ENCODE measurements around the gene GPER1.
"Not testable (repeated sequence)": the region's sequence is repeated elsewhere in the genome, so short reads cannot be mapped to it uniquely, and the experiment has no call there.

The GPER1 gene

DNA sequence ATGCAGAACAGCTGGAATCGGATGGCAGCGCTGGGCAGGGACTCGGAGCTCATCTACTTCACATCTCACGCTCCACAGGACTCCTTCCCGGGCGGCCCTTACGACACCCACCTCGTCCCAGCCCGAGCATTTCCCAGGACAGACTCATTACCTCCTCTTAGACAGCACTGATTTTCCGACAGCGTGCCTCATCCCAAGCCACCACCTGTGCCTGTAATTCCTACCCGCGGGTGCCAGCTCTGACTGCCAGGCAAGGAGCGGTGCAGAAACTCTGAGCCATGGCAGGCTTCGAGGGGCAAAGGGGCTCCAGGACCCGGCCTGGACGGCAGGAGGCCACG lies 25.6 kb downstream of the GPER1 start:
- Histone ChIP-seq H3K36me3 (ENCODE audit: control insufficient read depth, low read length) (peaks cover 13% of the 10 kb centered on the region; the same call in 1 of the 2 replicates), H3K4me2 (ENCODE audit: low read length) (no peak overlapping the region), H3K27ac (ENCODE audit: low read depth, low read length) (no peak overlapping the region), H4K20me1 (ENCODE audit: control insufficient read depth, insufficient read depth, low read depth, low read length) (0 out of 2 replicates have a peak, but pooled peaks cover 3% of the 10 kb centered on the region), H3K9me2 (replicated peaks; ENCODE audit: control insufficient read depth, low read length) (no peaks in the 10 kb centered on the region), H3K4me3 (ENCODE audit: low read length) (no peak overlapping the region), H3F3A (ENCODE audit: control insufficient read depth, insufficient read depth) (no peaks in the 10 kb centered on the region), H3K9me3 (ENCODE audit: control insufficient read depth, insufficient read depth, low read length) (no peaks in the 10 kb centered on the region), H3K27me3 (ENCODE audit: control insufficient read depth, low read length) (no peaks in the 10 kb centered on the region), H3K79me2 (ENCODE audit: control insufficient read depth, low read length) (peaks cover 18% of the 10 kb centered on the region), H3K4me1 (ENCODE audit: control insufficient read depth, low read length) (no peaks in the 10 kb centered on the region; the same call in 1 of the 2 replicates)
- TF ChIP-seq EZH2phosphoT487 (IDR thresholded peaks at IDR 0.05; ENCODE audit: borderline replicate concordance, low read length), result no peak

DNA sequence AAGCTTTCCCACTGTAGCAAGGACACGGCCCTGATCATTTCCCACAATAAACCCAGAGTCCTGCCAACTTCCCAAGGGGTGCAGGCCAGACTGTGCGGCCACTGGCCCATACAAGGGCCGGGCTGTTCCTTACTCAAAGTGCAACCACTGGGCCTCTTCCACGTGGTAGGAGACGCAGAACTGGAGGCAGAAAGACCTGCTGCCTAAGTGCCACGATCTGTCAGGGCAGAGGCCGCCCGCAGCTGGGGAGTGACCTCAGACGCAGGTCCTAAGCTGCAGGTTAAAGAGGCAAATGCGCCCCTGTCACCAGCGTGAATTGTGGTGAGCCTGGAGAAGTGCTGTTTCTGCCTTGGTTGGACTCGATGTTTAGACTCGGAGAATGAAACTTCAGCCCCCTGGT lies 26.2 kb downstream of the GPER1 start:
- Histone ChIP-seq H3K27ac (ENCODE audit: low read depth, low read length) (no peak overlapping the region), H3K4me2 (ENCODE audit: low read length) (no peak overlapping the region)

DNA sequence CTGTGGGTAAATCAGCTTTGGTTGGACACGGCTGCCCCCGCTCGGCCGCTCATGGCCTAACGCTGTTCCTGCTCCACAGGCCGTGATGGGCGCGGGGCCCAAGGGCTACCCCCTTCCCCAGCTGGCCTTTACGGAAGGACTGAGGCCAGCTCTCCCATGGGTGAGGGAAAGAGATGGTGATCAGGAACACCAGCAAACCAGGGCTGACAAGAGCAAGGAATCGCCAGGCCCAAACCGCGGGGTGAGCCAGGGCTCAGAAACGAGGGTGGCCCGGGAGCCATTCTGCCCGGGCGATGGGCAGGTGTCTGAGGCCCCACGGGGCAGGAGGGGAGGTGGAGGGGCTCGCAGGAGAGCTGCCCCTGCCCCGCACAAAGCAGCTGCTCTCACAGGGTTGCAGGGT lies 26.6 kb downstream of the GPER1 start:
- Histone ChIP-seq H3K27me3 (ENCODE audit: control insufficient read depth, low read length) (no peaks in the 10 kb centered on the region), H4K20me1 (ENCODE audit: control insufficient read depth, insufficient read depth, low read depth, low read length) (0 out of 2 replicates have a peak, but pooled peaks cover 3% of the 10 kb centered on the region), H3K36me3 (ENCODE audit: control insufficient read depth, low read length) (peaks cover 13% of the 10 kb centered on the region; the same call in 1 of the 2 replicates), H3K9me3 (ENCODE audit: control insufficient read depth, insufficient read depth, low read length) (no peaks in the 10 kb centered on the region), H3K4me3 (ENCODE audit: low read length) (no peak overlapping the region), H3F3A (ENCODE audit: control insufficient read depth, insufficient read depth) (0 out of 2 replicates have a peak, but pooled peaks cover 3% of the 10 kb centered on the region), H3K27ac (ENCODE audit: low read depth, low read length) (no peak overlapping the region), H3K9me2 (replicated peaks; ENCODE audit: control insufficient read depth, low read length) (no peaks in the 10 kb centered on the region), H3K4me2 (ENCODE audit: low read length) (no peak overlapping the region), H3K4me1 (ENCODE audit: control insufficient read depth, low read length) (no peaks in the 10 kb centered on the region; the same call in 1 of the 2 replicates), H3K79me2 (ENCODE audit: control insufficient read depth, low read length) (peaks cover 22% of the 10 kb centered on the region)
- no peak for TF ChIP-seq EZH2phosphoT487 (IDR thresholded peaks at IDR 0.05; ENCODE audit: borderline replicate concordance, low read length)
- TF ChIP-seq, protein P1, sequence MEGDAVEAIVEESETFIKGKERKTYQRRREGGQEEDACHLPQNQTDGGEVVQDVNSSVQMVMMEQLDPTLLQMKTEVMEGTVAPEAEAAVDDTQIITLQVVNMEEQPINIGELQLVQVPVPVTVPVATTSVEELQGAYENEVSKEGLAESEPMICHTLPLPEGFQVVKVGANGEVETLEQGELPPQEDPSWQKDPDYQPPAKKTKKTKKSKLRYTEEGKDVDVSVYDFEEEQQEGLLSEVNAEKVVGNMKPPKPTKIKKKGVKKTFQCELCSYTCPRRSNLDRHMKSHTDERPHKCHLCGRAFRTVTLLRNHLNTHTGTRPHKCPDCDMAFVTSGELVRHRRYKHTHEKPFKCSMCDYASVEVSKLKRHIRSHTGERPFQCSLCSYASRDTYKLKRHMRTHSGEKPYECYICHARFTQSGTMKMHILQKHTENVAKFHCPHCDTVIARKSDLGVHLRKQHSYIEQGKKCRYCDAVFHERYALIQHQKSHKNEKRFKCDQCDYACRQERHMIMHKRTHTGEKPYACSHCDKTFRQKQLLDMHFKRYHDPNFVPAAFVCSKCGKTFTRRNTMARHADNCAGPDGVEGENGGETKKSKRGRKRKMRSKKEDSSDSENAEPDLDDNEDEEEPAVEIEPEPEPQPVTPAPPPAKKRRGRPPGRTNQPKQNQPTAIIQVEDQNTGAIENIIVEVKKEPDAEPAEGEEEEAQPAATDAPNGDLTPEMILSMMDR (IDR thresholded peaks at IDR 0.05; ENCODE audit: low read depth, low read length, poor library complexity, severe bottlenecking), result no peak

More for the DNA sequence above, 26.2 kb downstream of the GPER1 start:
- Histone ChIP-seq H3K4me1 (ENCODE audit: control insufficient read depth, low read length) (no peaks in the 10 kb centered on the region; the same call in 1 of the 2 replicates), H3K9me2 (replicated peaks; ENCODE audit: control insufficient read depth, low read length) (no peaks in the 10 kb centered on the region), H3K27me3 (ENCODE audit: control insufficient read depth, low read length) (no peaks in the 10 kb centered on the region), H3K36me3 (ENCODE audit: control insufficient read depth, low read length) (peaks cover 13% of the 10 kb centered on the region; the same call in 1 of the 2 replicates), H4K20me1 (ENCODE audit: control insufficient read depth, insufficient read depth, low read depth, low read length) (0 out of 2 replicates have a peak, but pooled peaks cover 3% of the 10 kb centered on the region), H3K4me3 (ENCODE audit: low read length) (no peak overlapping the region), H3K9me3 (ENCODE audit: control insufficient read depth, insufficient read depth, low read length) (no peaks in the 10 kb centered on the region), H3K79me2 (ENCODE audit: control insufficient read depth, low read length) (peaks cover 19% of the 10 kb centered on the region), H3F3A (ENCODE audit: control insufficient read depth, insufficient read depth) (0 out of 2 replicates have a peak, but pooled peaks cover 1% of the 10 kb centered on the region)
- TF ChIP-seq EZH2phosphoT487 (IDR thresholded peaks at IDR 0.05; ENCODE audit: borderline replicate concordance, low read length), result no peak
- TF ChIP-seq, protein P1 (IDR thresholded peaks at IDR 0.05; ENCODE audit: low read depth, low read length, poor library complexity, severe bottlenecking), result no peak

DNA sequence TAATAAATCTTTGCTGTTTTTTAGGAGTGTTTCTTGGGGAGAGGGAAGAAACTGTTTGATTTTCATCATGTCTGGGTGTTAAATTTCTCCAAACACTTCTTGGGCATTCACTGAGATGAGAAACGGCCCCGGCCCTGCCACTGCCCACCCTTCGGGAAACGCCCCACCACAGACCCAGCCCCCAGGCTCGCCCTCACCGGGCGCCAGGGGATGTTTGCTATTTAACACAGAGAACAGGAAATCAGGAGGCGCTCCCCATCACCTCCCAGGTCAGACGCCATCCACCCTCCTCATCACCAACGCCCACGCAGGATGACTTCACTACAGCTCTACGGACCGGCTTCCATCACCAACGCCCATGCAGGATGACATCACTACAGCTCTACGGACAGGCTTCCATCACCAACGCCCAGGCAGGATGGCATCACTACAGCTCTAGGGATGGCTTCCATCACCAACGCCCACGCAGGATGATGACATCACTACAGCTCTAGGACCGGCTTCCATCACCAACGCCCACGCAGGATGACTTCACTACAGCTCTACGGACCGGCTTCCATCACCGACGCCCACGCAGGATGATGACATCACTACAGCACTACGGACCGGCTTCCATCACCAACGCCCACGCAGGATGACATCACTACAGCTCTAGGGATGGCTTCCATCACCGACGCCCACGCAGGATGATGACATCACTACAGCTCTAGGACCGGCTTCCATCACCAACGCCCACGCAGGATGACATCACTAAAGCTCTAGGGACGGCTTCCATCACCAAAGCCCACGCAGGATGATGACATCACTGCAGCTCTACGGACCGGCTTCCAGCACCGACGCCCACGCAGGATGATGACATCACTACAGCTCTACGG lies 27.5 kb downstream of the GPER1 start:
- H3K4me1 ChIP-seq (ENCODE audit: control insufficient read depth, low read length); H3F3A ChIP-seq (ENCODE audit: control insufficient read depth, insufficient read depth); H3K27ac ChIP-seq (ENCODE audit: low read depth, low read length); H3K9me3 ChIP-seq (ENCODE audit: control insufficient read depth, insufficient read depth, low read length); H3K4me3 ChIP-seq (ENCODE audit: low read length); H3K27me3 ChIP-seq (ENCODE audit: control insufficient read depth, low read length); H3K9me2 ChIP-seq (replicated peaks; ENCODE audit: control insufficient read depth, low read length); H4K20me1 ChIP-seq (ENCODE audit: control insufficient read depth, insufficient read depth, low read depth, low read length); H3K4me2 ChIP-seq (ENCODE audit: low read length): not testable (repeated sequence)
- H3K36me3 ChIP-seq (ENCODE audit: control insufficient read depth, low read length), result peaks cover 13% of the 10 kb centered on the region; the same call in 1 of the 2 replicates
- peaks cover 21% of the 10 kb centered on the region for H3K79me2 ChIP-seq (ENCODE audit: control insufficient read depth, low read length)

DNA sequence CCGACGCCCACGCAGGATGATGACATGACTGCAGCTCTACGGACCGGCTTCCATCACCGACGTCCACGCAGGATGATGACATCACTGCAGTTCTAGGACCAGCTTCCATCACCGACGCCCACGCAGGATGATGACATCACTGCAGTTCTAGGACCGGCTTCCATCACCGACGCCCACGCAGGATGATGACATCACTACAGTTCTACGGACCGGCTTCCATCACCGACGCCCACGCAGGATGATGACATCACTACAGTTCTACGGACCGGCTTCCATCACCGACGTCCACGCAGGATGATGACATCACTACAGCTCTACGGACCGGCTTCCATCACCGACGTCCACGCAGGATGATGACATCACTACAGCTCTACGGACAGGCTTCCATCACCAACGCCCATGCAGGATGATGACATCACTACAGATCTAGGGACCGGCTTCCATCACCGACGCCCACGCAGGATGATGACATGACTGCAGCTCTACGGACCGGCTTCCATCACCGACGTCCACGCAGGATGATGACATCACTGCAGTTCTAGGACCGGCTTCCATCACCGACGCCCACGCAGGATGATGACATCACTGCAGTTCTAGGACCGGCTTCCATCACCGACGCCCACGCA lies 28.6 kb downstream of the GPER1 start:
- H3K27ac ChIP-seq (ENCODE audit: low read depth, low read length); H3K4me2 ChIP-seq (ENCODE audit: low read length); H3K4me3 ChIP-seq (ENCODE audit: low read length); H3F3A ChIP-seq (ENCODE audit: control insufficient read depth, insufficient read depth); H3K9me3 ChIP-seq (ENCODE audit: control insufficient read depth, insufficient read depth, low read length); H3K9me2 ChIP-seq (replicated peaks; ENCODE audit: control insufficient read depth, low read length); H3K27me3 ChIP-seq (ENCODE audit: control insufficient read depth, low read length); H4K20me1 ChIP-seq (ENCODE audit: control insufficient read depth, insufficient read depth, low read depth, low read length); H3K4me1 ChIP-seq (ENCODE audit: control insufficient read depth, low read length): not testable (repeated sequence)
- Histone ChIP-seq H3K36me3 (ENCODE audit: control insufficient read depth, low read length) (peaks cover 13% of the 10 kb centered on the region; the same call in 1 of the 2 replicates), H3K79me2 (ENCODE audit: control insufficient read depth, low read length) (peaks cover 26% of the 10 kb centered on the region)
